Peyer's patch (tissue), 4 donors: ENCODE results near the gene RSPH10B2. TPM values are rescaled to one million over a fixed set of nuclear protein-coding genes. Genes with fewer than 3 reads are reported as not detected.
"Not testable (repeated sequence)": the region's sequence is repeated elsewhere in the genome, so short reads cannot be mapped to it uniquely, and the experiment has no call there.

Experiments
- DNase-seq, 3 donors: peaks; one replicate each; pipeline ENCODE4 v3.0.0-alpha.2; 2017 to 2019
- H3K27ac ChIP-seq, 4 donors: fragments of 200-600 bp; sonication (generic); one replicate each; pipeline ENCODE4 v1.5.1; 2016 to 2019
- H3K27me3 ChIP-seq, 2 donors: fragments of 200-600 bp; sonication (generic); one replicate each; pipeline ENCODE4 v1.5.1; 2019
- H3K36me3 ChIP-seq, 3 donors: fragments of 200-600 bp; sonication (generic); one replicate each; pipeline ENCODE4 v1.5.1; 2016 to 2019
- H3K4me1 ChIP-seq, 4 donors: fragments of 200-600 bp; sonication (generic); one replicate each; pipeline ENCODE4 v1.5.1; 2016 to 2019
- H3K4me3 ChIP-seq, 4 donors: fragments of 200-600 bp; sonication (generic); 1 replicate in 3 of 4; 2 replicates in 1 of 4; pipeline ENCODE4 v1.5.1; 2016 to 2019; ENCODE audit warnings: mild to moderate bottlenecking in 1 of 4
- H3K9me3 ChIP-seq, 4 donors: fragments of 200-600 bp; sonication (generic); one replicate each; pipeline ENCODE4 v1.5.1; 2016 to 2019; ENCODE audit warnings: mild to moderate bottlenecking in 1 of 4
- POLR2A ChIP-seq, 2 donors: fragments of 450-650 bp; IDR thresholded peaks; one replicate each; pipeline ENCODE4 v1.5.1; 2017; ENCODE audit warnings: antibody characterized with exemption in 2 of 2, mild to moderate bottlenecking in 2 of 2, moderate library complexity in 2 of 2
- total RNA-seq, 4 donors: library from RNA; depleted of rRNA; stranded (reverse); fragments of >200 nt; gene quantifications; one replicate each; pipeline ENCODE4 v1.1.0, GENCODE V29; 2016
- TF ChIP-seq, protein P1 (sequence below), 6 experiments: fragments of 450-650 bp in 4 of 6; fragments of 200-600 bp in 2 of 6; sonication (generic) in 1 of 6; IDR thresholded peaks; one replicate each; pipeline ENCODE4 v1.5.1; 2017 to 2019; ENCODE audit warnings: antibody characterized with exemption in 6 of 6, mild to moderate bottlenecking in 3 of 6, moderate library complexity in 1 of 6

Gene RSPH10B2
- total RNA-seq, 4 donors from 2014 or later = not detected

DNA sequence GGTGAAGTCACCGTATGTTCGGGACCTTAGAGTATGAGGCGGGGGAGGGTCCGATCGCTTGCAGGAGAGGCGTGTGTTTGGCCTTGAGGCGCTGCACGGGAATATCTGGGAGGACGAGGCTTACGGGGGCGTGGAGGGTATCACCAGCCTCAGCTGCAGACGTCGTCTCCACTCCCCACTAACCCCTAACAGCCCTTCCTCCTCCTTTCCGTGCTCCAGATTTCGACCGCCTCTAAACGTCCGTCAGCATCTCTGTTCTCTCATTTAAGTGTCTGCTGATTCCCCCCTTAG, 23.6 kb upstream of the RSPH10B2 start:
- peaks cover 0 to 5% (median 2%) of the 10 kb centered on the region in 4 donors for H3K4me1 ChIP-seq
- H3K4me3 ChIP-seq = peak overlapping the region; percentile 74 to 88 (median 86)
- H3K9me3 ChIP-seq = no peaks in the 10 kb centered on the region
- DNase-seq = no peak
- TF ChIP-seq POLR2A (IDR thresholded peaks at IDR 0.05) = no peak
- TF ChIP-seq, protein P1, sequence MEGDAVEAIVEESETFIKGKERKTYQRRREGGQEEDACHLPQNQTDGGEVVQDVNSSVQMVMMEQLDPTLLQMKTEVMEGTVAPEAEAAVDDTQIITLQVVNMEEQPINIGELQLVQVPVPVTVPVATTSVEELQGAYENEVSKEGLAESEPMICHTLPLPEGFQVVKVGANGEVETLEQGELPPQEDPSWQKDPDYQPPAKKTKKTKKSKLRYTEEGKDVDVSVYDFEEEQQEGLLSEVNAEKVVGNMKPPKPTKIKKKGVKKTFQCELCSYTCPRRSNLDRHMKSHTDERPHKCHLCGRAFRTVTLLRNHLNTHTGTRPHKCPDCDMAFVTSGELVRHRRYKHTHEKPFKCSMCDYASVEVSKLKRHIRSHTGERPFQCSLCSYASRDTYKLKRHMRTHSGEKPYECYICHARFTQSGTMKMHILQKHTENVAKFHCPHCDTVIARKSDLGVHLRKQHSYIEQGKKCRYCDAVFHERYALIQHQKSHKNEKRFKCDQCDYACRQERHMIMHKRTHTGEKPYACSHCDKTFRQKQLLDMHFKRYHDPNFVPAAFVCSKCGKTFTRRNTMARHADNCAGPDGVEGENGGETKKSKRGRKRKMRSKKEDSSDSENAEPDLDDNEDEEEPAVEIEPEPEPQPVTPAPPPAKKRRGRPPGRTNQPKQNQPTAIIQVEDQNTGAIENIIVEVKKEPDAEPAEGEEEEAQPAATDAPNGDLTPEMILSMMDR (IDR thresholded peaks at IDR 0.05) = no peak
- peak overlapping the region; percentile 77 to 81 (median 78) for H3K27ac ChIP-seq
- H3K36me3 ChIP-seq = peaks cover 0 to 29% (median 0%) of the 10 kb centered on the region in 3 donors
- no peaks in the 10 kb centered on the region for H3K27me3 ChIP-seq

DNA sequence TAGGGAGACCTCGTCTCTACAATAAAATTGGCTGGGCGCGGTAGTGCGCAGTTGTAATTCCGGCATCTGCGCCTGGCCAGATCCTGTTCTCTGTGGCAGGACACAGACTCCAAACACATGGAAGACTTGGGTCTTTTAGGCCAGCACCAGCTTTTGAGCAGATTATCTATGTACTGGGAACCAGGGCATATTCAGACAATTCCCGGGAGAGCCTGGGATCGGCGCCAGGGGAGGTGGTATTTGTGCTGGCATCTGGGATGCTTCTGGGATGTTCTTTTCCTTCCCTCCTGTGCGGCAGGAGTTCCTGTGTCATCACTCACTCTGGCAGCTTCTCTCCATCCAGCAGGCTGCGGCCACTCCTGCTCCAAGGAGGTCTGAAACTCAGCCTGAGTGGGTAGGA, 15.5 kb upstream of the RSPH10B2 start:
- H3K27me3 ChIP-seq, H3K27ac ChIP-seq, DNase-seq, H3K4me1 ChIP-seq, H3K4me3 ChIP-seq, H3K9me3 ChIP-seq: not testable (repeated sequence)
- H3K36me3 ChIP-seq = peaks cover 0 to 54% (median 0%) of the 10 kb centered on the region in 3 donors

DNA sequence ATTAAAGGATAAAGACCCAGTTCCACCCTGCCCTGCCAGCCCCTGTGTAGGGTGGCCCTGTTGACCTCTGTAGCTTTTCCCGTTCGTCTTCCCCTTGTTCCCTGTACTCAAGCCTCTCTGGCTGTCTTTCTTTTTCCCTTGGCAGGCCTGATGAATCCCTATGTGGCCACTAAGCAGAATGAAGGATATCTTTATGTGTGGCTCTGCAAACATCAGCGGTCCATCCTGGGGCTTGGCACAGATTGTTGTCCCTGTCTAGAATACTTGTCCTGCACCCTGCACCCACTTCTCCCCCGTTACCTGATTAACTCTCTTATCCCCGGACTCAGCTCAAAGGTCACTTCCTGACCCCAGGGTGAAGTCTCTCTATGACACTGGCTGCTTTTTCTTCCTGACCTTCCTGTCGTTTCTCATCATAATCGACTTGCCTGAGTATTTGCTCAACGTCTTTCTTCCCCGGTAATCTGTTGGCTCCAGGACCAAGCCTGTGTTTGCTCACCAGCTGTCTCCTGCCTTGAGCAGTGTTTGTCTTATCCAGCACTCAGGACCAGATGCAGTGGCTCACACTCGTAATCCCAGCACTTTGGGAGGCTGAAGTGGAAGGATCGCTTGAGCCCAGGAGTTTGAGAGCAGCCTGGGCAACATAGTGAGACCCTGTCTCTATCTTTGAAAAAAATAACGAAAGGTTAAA, 9.3 kb upstream of the RSPH10B2 start:
- H3K36me3 ChIP-seq = peaks cover 0 to 16% (median 0%) of the 10 kb centered on the region in 3 donors
- H3K4me3 ChIP-seq, DNase-seq, H3K27me3 ChIP-seq, H3K27ac ChIP-seq, H3K4me1 ChIP-seq, H3K9me3 ChIP-seq: not testable (repeated sequence)

DNA sequence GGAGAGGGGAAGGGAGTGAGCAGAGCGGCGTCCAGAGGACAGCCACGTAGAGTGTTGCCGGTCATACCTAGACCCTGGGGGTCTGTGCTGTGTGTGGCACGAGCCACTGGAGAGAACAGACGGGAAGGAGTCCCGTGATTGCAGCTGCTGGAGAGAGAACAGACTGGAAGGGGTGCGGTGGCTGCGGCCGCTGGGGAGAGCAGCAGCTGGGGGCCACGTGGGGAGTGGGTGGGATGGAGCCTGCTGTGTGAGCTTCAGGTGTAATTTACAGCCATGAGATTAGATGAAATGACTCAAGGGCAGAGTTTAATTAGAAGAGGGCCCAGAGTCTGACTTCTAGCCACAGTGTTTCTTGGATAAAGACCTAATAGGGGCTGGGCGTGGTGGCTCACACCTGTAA, 4.6 kb upstream of the RSPH10B2 start:
- H3K27ac ChIP-seq, H3K4me1 ChIP-seq, H3K27me3 ChIP-seq, H3K4me3 ChIP-seq, H3K9me3 ChIP-seq, H3K36me3 ChIP-seq: not testable (repeated sequence)
- peak in 1 of 3 donors; percentile 75 for DNase-seq

DNA sequence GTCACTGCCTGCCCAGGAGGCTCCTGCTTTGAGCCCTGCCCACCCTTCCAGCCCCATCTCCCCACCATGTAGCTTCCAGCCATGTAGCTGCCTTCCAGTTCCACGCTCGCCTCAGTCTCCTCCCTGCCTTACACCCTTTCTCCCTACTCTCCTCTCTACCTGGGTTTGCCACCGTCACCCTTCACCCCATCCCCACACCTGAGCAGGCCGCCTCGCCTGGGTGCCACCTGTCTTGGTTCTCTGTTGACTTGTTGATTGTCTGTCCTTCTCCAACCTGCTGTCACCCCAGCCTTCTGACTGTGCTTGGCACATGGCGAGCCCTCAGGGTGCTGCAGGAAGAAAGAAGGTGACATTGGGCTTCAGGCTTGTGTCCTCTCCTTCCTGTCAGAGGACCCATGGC, 3.7 kb upstream of the RSPH10B2 start:
- H3K36me3 ChIP-seq, H3K27ac ChIP-seq, H3K9me3 ChIP-seq, H3K4me1 ChIP-seq, H3K4me3 ChIP-seq, DNase-seq, H3K27me3 ChIP-seq: not testable (repeated sequence)

DNA sequence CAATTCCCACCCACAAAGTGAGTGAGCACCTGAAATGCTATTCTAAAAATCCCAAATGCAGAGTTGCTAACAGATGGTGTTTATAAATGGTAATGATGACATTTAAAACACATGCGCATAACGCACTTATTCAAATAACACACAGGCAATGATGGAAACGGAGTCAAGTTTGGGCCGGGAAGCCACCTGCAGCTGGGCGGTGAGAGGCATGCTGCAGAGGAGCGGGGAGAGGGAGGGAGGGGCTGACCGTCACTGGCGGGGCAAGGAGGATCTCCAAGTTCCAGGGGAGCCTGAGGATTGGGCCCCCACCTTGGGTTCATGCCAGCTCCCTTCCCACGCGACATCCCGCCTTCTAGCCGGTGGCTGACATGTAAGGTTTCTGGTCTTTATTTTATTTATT, 7.3 kb downstream of the RSPH10B2 start:
- not testable (repeated sequence) for H3K27ac ChIP-seq, H3K27me3 ChIP-seq, H3K4me3 ChIP-seq, H3K36me3 ChIP-seq, DNase-seq, H3K4me1 ChIP-seq, H3K9me3 ChIP-seq

DNA sequence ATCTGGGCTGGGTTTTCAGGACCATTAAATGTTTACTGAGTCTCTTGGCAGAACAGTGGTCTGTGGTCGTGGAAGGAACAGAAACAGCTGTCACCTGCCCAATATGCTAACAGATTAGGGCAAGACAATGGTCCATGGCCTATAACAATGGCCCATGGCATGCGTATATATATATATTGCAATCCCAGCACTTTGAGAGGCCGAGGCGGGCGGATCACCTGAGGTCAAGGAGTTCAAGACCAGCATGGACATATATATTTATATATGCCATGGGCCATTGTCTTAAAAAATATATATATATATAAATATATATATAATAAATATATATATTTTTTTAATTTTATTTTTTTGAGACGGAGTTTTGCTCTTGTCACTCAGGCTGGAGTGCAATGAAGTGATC, 27.7 kb downstream of the RSPH10B2 start:
- not testable (repeated sequence) for H3K27ac ChIP-seq, H3K4me1 ChIP-seq, H3K27me3 ChIP-seq, DNase-seq, H3K36me3 ChIP-seq, H3K9me3 ChIP-seq, H3K4me3 ChIP-seq

DNA sequence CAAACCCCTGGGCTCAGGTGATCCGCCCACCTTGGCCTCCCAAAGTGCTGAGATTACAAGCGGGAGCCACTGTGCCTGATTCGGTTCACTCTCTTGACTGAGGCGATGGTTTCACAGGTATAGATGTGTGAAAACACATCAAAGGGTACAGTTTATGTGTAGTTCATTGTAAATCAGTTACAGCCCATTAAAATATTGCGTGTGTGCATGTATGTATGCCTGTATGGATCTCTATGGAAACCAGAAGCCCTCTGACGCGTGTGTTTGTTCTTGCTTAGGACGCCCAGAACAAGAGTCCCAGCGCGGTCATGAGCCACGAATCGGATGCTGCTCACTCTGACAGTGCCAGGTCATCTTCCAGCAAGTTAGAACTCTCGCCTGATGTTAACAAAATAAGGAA, 35.5 kb downstream of the RSPH10B2 start:
- DNase-seq, H3K4me3 ChIP-seq, H3K9me3 ChIP-seq: not testable (repeated sequence)

DNA sequence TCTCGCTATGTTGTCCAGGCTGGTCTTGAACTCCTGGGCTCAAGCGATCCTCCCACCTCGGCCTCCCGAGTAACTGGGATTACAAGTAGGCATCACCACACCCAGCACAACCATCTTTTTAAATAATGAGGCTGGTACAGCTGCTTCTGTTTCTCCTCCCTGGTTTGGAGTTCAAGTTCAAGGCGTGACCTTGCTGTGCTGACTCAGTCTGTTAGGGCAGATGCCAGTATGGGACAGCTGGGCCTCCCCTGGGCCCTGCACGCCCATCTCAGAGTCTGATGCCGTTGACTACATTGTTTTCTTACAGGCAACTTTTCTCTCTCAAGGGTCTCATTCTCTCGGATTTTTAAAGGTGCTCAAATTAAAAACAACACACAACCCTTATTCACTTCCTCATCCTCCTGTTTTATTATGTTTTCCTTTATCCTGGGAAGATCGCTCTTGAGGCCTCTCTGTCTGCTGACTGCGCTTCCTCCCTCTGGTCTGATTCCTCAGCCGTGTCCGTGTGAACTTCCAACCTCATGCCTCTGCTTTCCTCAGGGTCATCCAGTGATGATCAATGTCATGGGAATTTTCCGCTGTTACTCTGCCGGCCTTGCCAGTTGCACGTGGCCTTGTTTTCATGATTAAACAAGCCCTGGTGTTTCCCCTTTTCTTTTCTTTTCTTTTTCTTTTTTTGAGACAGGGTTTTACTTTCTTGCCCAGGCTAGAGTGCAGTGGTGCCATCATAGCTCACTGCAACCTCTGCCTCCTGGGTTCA, 38.4 kb downstream of the RSPH10B2 start:
- DNase-seq, H3K27ac ChIP-seq, H3K9me3 ChIP-seq, H3K4me3 ChIP-seq, H3K36me3 ChIP-seq, H3K27me3 ChIP-seq, H3K4me1 ChIP-seq: not testable (repeated sequence)

More for the DNA sequence above, 35.5 kb downstream of the RSPH10B2 start:
- H3K36me3 ChIP-seq, H3K27me3 ChIP-seq, H3K27ac ChIP-seq, H3K4me1 ChIP-seq: not testable (repeated sequence)

DNA sequence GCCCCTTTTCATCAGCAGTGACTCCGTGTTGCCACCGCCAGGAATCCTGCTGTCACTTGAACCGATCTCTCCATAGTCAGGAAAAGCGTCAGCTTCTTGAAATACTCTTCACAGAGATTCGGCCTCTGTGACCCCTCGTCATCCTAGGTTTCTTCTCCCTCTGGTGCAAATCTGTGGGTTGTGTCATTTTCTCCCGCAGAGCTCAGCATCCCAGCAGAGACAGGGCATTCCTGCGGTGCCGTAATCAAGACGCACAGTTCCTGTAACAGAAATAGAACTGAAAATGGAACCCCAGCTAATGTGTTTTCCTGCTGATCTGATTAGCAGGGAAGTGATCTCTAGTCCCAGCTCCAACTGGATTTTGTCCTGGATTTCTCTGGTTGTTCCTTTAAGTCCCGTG, 40.4 kb downstream of the RSPH10B2 start:
- not testable (repeated sequence) for H3K27ac ChIP-seq, H3K27me3 ChIP-seq, H3K4me1 ChIP-seq

DNA sequence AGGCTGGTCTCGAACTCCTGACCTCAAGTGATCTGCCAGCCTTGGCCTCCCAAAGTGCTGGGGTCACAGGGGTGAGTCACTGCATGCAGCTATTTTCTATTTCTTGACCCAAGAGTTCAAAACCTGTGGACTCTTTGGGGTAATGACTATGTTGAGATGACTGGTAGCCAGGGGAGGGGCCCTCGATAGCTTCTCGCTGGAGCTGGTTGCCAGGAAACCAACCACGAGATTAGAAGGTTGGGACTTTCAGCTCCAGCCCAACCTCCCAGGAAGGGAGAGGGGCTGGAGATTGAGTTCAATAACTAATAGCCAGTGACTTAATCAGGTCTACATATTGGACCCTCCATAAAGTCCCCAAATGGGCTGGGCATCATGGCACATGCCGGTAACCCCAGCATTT, 43.3 kb downstream of the RSPH10B2 start:
- not testable (repeated sequence) for DNase-seq, H3K4me3 ChIP-seq, H3K4me1 ChIP-seq

More for the DNA sequence above, 40.4 kb downstream of the RSPH10B2 start:
- not testable (repeated sequence) for H3K36me3 ChIP-seq, H3K9me3 ChIP-seq, H3K4me3 ChIP-seq, DNase-seq

DNA sequence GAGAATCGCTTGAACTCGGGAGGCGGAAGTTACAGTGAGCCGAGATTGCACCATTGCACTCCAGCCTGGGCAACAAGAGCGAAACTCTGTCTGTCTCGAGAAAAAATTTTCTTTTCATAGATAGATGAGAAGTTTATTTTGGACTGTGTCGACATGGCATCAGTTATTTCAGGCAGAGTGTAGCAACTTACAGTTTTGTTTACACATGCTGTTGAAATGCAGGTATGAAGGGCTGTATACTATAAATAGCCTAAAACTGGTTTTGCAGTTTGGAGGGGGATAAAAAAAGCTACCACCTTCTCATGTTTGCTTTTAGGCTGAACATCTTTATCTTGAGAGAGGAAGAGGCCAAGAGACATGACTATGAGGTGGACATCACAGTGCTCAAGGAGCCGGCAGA, 44.1 kb downstream of the RSPH10B2 start:
- not testable (repeated sequence) for H3K4me3 ChIP-seq, H3K27me3 ChIP-seq, H3K9me3 ChIP-seq, H3K36me3 ChIP-seq, H3K4me1 ChIP-seq, H3K27ac ChIP-seq, DNase-seq

More for the DNA sequence above, 43.3 kb downstream of the RSPH10B2 start:
- not testable (repeated sequence) for H3K27ac ChIP-seq, H3K27me3 ChIP-seq, H3K9me3 ChIP-seq, H3K36me3 ChIP-seq

DNA sequence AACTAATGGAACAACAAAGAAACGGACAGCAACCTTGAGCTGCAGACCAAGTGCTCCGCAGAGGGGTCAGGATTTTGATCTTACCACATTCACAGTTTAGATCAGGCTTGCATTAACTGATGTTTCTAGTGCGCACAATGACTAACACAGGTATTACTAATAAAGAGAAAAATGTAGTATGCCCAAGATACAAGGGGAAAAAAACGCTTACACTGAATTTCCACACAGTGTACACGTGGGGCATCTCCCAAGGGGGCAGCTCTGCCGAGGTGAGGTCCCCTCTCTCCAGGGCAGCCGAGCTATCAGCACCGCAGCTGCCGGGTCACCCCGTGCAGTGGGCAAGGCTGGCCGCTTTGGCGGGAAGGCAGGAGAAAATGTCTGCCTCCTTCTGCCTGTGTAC, 46.0 kb downstream of the RSPH10B2 start:
- DNase-seq, H3K27ac ChIP-seq, H3K4me3 ChIP-seq: not testable (repeated sequence)

DNA sequence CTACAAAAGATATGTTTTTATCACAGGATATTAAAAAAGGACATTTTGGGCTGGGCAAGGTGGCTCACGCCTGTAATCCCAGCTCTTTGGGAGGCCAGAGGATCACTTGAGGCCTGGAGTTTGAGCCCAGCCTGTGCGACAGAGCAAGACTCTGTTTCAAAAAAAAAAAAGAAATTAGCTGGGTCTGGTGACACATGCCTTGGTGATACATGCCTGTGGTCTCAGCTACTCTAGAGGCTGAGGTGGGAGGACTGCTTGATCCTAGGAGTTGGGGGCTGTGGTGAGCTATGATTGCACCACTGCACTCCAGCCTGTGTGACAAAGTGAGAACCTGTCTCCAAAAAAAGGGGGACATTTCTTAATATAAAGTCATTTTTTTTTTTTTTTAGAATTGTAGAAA, 46.4 kb downstream of the RSPH10B2 start:
- H3K9me3 ChIP-seq, H3K27me3 ChIP-seq, H3K36me3 ChIP-seq, DNase-seq, H3K27ac ChIP-seq, H3K4me3 ChIP-seq, H3K4me1 ChIP-seq: not testable (repeated sequence)

More for the DNA sequence above, 46.0 kb downstream of the RSPH10B2 start:
- H3K36me3 ChIP-seq, H3K4me1 ChIP-seq, H3K9me3 ChIP-seq, H3K27me3 ChIP-seq: not testable (repeated sequence)
